H1 (cell line): ENCODE data around the gene GPC1. TPM values are rescaled to one million over a fixed set of nuclear protein-coding genes. Genes with fewer than 3 reads are reported as not detected.

Experiments
- CTCF ChIA-PET: fragments of 300-600 bp; sonication (Branson Sonifier 250); formaldehyde crosslinking; loops from one replicate; lab custom pipeline; 2021; ENCODE audit not compliant: partially characterized antibody; lab: Charles Lee
- POLR2A ChIA-PET: fragments of 300-600 bp; sonication (Branson Sonifier 250); formaldehyde crosslinking; loops from one replicate; lab custom pipeline; 2021; ENCODE audit warnings: inconsistent platforms; ENCODE audit not compliant: partially characterized antibody; lab: Charles Lee
- DNase-seq, 2 experiments: peaks; one replicate each; pipeline versions ENCODE4 v3.0.0 to v3.0.0-alpha.2; 2010 to 2022; ENCODE audit warnings: low spot score in 2 of 2, low read depth in 1 of 2, mixed read lengths in 1 of 2
- FAIRE-seq: peaks from 2 replicates; lab custom pipeline; 2011; peaks lifted over from hg19 to GRCh38; lab: Jason Lieb, UNC
- H2AFZ ChIP-seq: 2 replicates; pipeline ENCODE4 v1.8.1; 2012; ENCODE audit warnings: low read length, inconsistent platforms
- H2AK5ac ChIP-seq: 2 replicates; pipeline ENCODE4 v1.6.1; 2013; ENCODE audit warnings: low read depth, low read length
- H2BK120ac ChIP-seq: replicated peaks from 2 replicates; pipeline ENCODE3; 2013; ENCODE audit warnings: low read depth, low read length, inconsistent platforms
- H2BK12ac ChIP-seq: 2 replicates; pipeline ENCODE4 v1.6.1; 2013; ENCODE audit warnings: low read depth, low read length
- H2BK15ac ChIP-seq: 2 replicates; pipeline ENCODE4 v1.6.1; 2013; ENCODE audit warnings: low read length
- H2BK20ac ChIP-seq: 2 replicates; pipeline ENCODE4 v1.6.1; 2013; ENCODE audit warnings: low read length
- H2BK5ac ChIP-seq: 2 replicates; pipeline ENCODE4 v1.6.1; 2013; ENCODE audit warnings: low read depth, low read length
- H3K14ac ChIP-seq: 2 replicates; pipeline ENCODE4 v1.6.1; 2013; ENCODE audit warnings: inconsistent platforms; ENCODE audit not compliant: insufficient read length
- H3K18ac ChIP-seq: 2 replicates; pipeline ENCODE4 v1.6.1; 2013; ENCODE audit warnings: low read length; ENCODE audit errors: extremely low read depth
- H3K23ac ChIP-seq: 2 replicates; pipeline ENCODE4 v1.6.1; 2013; ENCODE audit warnings: inconsistent platforms; ENCODE audit not compliant: insufficient read length
- H3K23me2 ChIP-seq: 2 replicates; pipeline ENCODE4 v1.6.1; 2013; ENCODE audit warnings: low read depth, low read length
- H3K27ac ChIP-seq: 2 replicates; pipeline ENCODE4 v1.6.1; 2011; ENCODE audit warnings: low read depth, low read length, inconsistent platforms
- H3K27me3 ChIP-seq, 4 experiments: replicated peaks in 1 of 4; 1 replicate in 1 of 4; 2 replicates in 3 of 4; pipeline versions ENCODE4 v1.6.1 to v1.8.1; 2011 to 2013; ENCODE audit warnings: low read length in 3 of 4, mild to moderate bottlenecking in 3 of 4, inconsistent platforms in 2 of 4, mixed read lengths in 2 of 4, moderate library complexity in 1 of 4; ENCODE audit not compliant: control insufficient read depth in 3 of 4, insufficient read depth in 3 of 4; ENCODE audit errors: extremely low read depth in 1 of 4
- H3K36me3 ChIP-seq, 4 experiments: 2 replicates each; pipeline versions ENCODE4 v1.6.1 to v1.8.1; 2011 to 2013; ENCODE audit warnings: mild to moderate bottlenecking in 4 of 4, low read length in 3 of 4, moderate library complexity in 2 of 4, control low read depth in 1 of 4, inconsistent platforms in 1 of 4; ENCODE audit not compliant: insufficient read depth in 4 of 4, control insufficient read depth in 2 of 4
- H3K4ac ChIP-seq: replicated peaks from 2 replicates; pipeline ENCODE3; 2013; ENCODE audit warnings: low read length, low read depth, mixed read lengths, inconsistent platforms; ENCODE audit not compliant: insufficient read length
- H3K4me1 ChIP-seq, 4 experiments: replicated peaks in 1 of 4; 1 replicate in 1 of 4; 2 replicates in 3 of 4; pipeline versions ENCODE4 v1.6.1 to v1.8.1; 2011 to 2013; ENCODE audit warnings: low read length in 3 of 4, inconsistent platforms in 2 of 4, mixed read lengths in 1 of 4; ENCODE audit not compliant: insufficient read depth in 4 of 4, control insufficient read depth in 3 of 4
- H3K4me2 ChIP-seq, 2 experiments: 2 replicates each; pipeline versions ENCODE4 v1.6.1 to v1.8.1; 2011 to 2013; ENCODE audit warnings: low read depth in 2 of 2, low read length in 2 of 2, control low read depth in 1 of 2, inconsistent platforms in 1 of 2, mild to moderate bottlenecking in 1 of 2; ENCODE audit not compliant: insufficient read depth in 1 of 2
- H3K4me3 ChIP-seq, 4 experiments: fragments of 200-600, 300-600 bp in 1 of 4; sonication (generic), shearing (Covaris generic), sonication (Bioruptor Twin) in 1 of 4; 2 replicates each; pipeline versions ENCODE4 v1.5.1 to v1.8.1; 2011 to 2016; ENCODE audit warnings: low read length in 4 of 4, low read depth in 3 of 4, control low read depth in 2 of 4, inconsistent platforms in 2 of 4, mild to moderate bottlenecking in 2 of 4, mixed read lengths in 1 of 4, moderate library complexity in 1 of 4; ENCODE audit not compliant: insufficient read depth in 2 of 4; ENCODE audit errors: extremely low read depth in 1 of 4
- H3K56ac ChIP-seq: replicated peaks from 2 replicates; pipeline ENCODE3; 2013; ENCODE audit warnings: low read depth, mild to moderate bottlenecking, mixed read lengths, low read length, inconsistent platforms; ENCODE audit not compliant: insufficient read length
- H3K79me1 ChIP-seq: 2 replicates; pipeline ENCODE4 v1.6.1; 2013; ENCODE audit warnings: low read depth, low read length, control low read depth
- H3K79me2 ChIP-seq, 2 experiments: 2 replicates each; pipeline versions ENCODE4 v1.6.1 to v1.8.1; 2012 to 2013; ENCODE audit warnings: low read length in 2 of 2, mild to moderate bottlenecking in 2 of 2, inconsistent platforms in 1 of 2; ENCODE audit not compliant: insufficient read depth in 2 of 2, control insufficient read depth in 1 of 2
- H3K9ac ChIP-seq, 4 experiments: replicated peaks in 1 of 4; 1 replicate in 1 of 4; 2 replicates in 3 of 4; pipeline versions ENCODE4 v1.6.1 to v1.8.1; 2011 to 2013; ENCODE audit warnings: low read depth in 3 of 4, low read length in 3 of 4, control low read depth in 2 of 4, mild to moderate bottlenecking in 2 of 4, moderate library complexity in 2 of 4, inconsistent platforms in 1 of 4; ENCODE audit errors: extremely low read depth in 1 of 4
- H3K9me3 ChIP-seq, 2 experiments: 2 replicates each; pipeline versions ENCODE4 v1.6.1 to v1.8.1; 2012 to 2013; ENCODE audit warnings: mild to moderate bottlenecking in 2 of 2, moderate library complexity in 2 of 2, control low read depth in 1 of 2, inconsistent platforms in 1 of 2, low read depth in 1 of 2, low read length in 1 of 2, mixed read lengths in 1 of 2; ENCODE audit not compliant: insufficient read depth in 2 of 2
- H4K20me1 ChIP-seq, 2 experiments: replicated peaks in 1 of 2; 2 replicates each; pipeline versions ENCODE3 to v1.8.1; 2011 to 2013; ENCODE audit warnings: inconsistent platforms in 2 of 2, low read length in 2 of 2, mild to moderate bottlenecking in 1 of 2; ENCODE audit not compliant: insufficient read depth in 2 of 2, control insufficient read depth in 1 of 2
- H4K5ac ChIP-seq: 2 replicates; pipeline ENCODE4 v1.6.1; 2013; ENCODE audit warnings: low read length, low read depth, mixed read lengths, inconsistent platforms; ENCODE audit not compliant: insufficient read length
- H4K8ac ChIP-seq: 2 replicates; pipeline ENCODE4 v1.8.0; 2013; ENCODE audit warnings: mild to moderate bottlenecking, moderate library complexity, low read length, inconsistent platforms; ENCODE audit not compliant: insufficient read depth; ENCODE audit errors: extremely low read depth
- H4K91ac ChIP-seq: replicated peaks from 2 replicates; pipeline ENCODE3; 2013; ENCODE audit warnings: low read length, mixed read lengths, inconsistent platforms; ENCODE audit not compliant: insufficient read length
- GABPA ChIP-seq: IDR thresholded peaks from 2 replicates; pipeline ENCODE4 v1.6.1; 2011; ENCODE audit warnings: mild to moderate bottlenecking, low read length, moderate library complexity, borderline replicate concordance; ENCODE audit not compliant: insufficient read depth
- KDM1A ChIP-seq: fragments of 200-600, 300-600 bp; sonication (generic); IDR thresholded peaks from 2 replicates; pipeline ENCODE4 v1.7.1; 2016; ENCODE audit warnings: mild to moderate bottlenecking, low read length, borderline replicate concordance
- PHF8 ChIP-seq: fragments of 200-600 bp; sonication (generic); conservative IDR thresholded peaks from 2 replicates; pipeline ENCODE4 v1.7.1; 2012; ENCODE audit warnings: low read depth, mild to moderate bottlenecking, inconsistent platforms, low read length, moderate library complexity
- SIX5 ChIP-seq: IDR thresholded peaks from 2 replicates; pipeline ENCODE4 v1.6.1; 2011; ENCODE audit warnings: mild to moderate bottlenecking, low read depth, low read length
- WGBS, 2 experiments: shearing (Covaris generic) in 1 of 2; methylation state at CpG; one replicate each; pipeline versions ENCODE4 v1.1.6 to v1.1.7; 2013 to 2015; ENCODE audit warnings: low lambda C conversion rate in 2 of 2, mixed read lengths in 2 of 2, inconsistent platforms in 1 of 2, low coverage in 1 of 2, missing lambda C conversion rate in 1 of 2; ENCODE audit not compliant: insufficient replicate concordance in 2 of 2, insufficient coverage in 1 of 2, insufficient read length in 1 of 2; ENCODE audit errors: extremely low coverage in 1 of 2, missing lambda C conversion rate in 1 of 2; 5-methylcytosine and 5-hydroxymethylcytosine counted together
- polyA plus RNA-seq, 7 experiments: library from polyadenylated mRNA; depleted of rRNA in 3 of 7; stranded (reverse) in 5 of 7; unstranded in 2 of 7; fragments of >200 nt in 5 of 7; fragments of 200-250 nt in 2 of 7; gene quantifications; 1 replicate in 5 of 7; 2 replicates in 1 of 7; 4 replicates in 1 of 7; pipeline versions ENCODE4 v1.2.1 to v1.2.3, GENCODE V29; 2011 to 2013; ENCODE audit warnings: missing spikeins in 2 of 7, mixed read lengths in 2 of 7
- total RNA-seq: library from RNA; stranded (reverse); fragmentation: NEBNext Ultra II Directional; extraction: Animal tissue kit (Norgen Biotek cat#: 25700); gene quantifications from 2 replicates; pipeline ENCODE4 v1.2.1, GENCODE V29; 2021
- TF ChIP-seq, protein P1 (sequence below): IDR thresholded peaks from 2 replicates; pipeline ENCODE4 v1.6.1; 2012; ENCODE audit warnings: low read length, inconsistent platforms

The GPC1 gene
- total and polyA plus RNA-seq, 2 of the 8 experiments (the other 6 are each of a cell fraction or from before 2014, with no cell fraction given), result 21.9 to 28.3 TPM

DNA sequence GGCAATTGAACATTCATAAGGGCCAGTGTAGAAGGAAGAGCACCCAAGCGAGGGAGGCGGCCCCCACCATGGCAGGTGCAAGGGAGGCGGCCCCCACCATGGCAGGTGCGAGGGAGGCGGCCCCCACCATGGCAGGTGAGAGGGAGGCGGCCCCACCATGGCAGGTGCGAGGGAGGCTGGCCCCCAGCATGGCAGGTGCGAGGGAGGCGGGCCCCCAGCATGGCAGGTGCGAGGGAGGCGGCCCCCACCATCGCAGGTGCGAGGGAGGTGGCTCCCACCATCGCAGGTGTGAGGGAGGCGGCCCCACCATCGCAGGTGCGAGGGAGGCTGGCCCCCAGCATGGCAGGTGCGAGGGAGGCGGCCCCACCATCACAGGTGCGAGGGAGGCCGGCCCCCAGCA is 24.7 kb upstream of the GPC1 start:
- FAIRE-seq, result no peak
- POLR2A ChIA-PET, result no interaction called here
- TF ChIP-seq, protein P1, sequence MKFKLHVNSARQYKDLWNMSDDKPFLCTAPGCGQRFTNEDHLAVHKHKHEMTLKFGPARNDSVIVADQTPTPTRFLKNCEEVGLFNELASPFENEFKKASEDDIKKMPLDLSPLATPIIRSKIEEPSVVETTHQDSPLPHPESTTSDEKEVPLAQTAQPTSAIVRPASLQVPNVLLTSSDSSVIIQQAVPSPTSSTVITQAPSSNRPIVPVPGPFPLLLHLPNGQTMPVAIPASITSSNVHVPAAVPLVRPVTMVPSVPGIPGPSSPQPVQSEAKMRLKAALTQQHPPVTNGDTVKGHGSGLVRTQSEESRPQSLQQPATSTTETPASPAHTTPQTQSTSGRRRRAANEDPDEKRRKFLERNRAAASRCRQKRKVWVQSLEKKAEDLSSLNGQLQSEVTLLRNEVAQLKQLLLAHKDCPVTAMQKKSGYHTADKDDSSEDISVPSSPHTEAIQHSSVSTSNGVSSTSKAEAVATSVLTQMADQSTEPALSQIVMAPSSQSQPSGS, result no peak
- no peak for TF ChIP-seq SIX5
- TF ChIP-seq PHF8, result no peak
- no peak for TF ChIP-seq GABPA
- TF ChIP-seq KDM1A, result no peak

More for the DNA sequence above, 24.7 kb upstream of the GPC1 start:
- Histone ChIP-seq H3K14ac (no peak overlapping the region), H3K27me3 (no peaks in the 10 kb centered on the region), H3K4me3 (no peak overlapping the region), H3K79me1 (no peaks in the 10 kb centered on the region), H2AK5ac (no peak overlapping the region), H3K4me2 (no peak overlapping the region), H2BK20ac (no peak overlapping the region), H3K23ac (no peak overlapping the region), H4K91ac (no peak overlapping the region), H2AFZ (no peak overlapping the region), H3K36me3 (no peaks in the 10 kb centered on the region), H4K20me1 (no peaks in the 10 kb centered on the region), H2BK5ac (no peak overlapping the region), H4K8ac (no peak overlapping the region), H2BK12ac (no peak overlapping the region), H3K56ac (no peak overlapping the region), H2BK120ac (no peak overlapping the region), H2BK15ac (no peak overlapping the region), H3K27ac (no peak overlapping the region), H3K79me2 (no peaks in the 10 kb centered on the region), H3K4ac (no peak overlapping the region), H3K9me3 (no peaks in the 10 kb centered on the region), H3K4me1 (no peaks in the 10 kb centered on the region), H3K18ac (no peak overlapping the region), H3K9ac (no peak overlapping the region), H4K5ac (no peak overlapping the region), H3K23me2 (no peaks in the 10 kb centered on the region)
- CTCF ChIA-PET, result no interaction called here
- DNase-seq, result no peak
- WGBS, 2 experiments, result 86% methylated on average over 9 of the region's 21 CpGs; no CpG with 5 or more reads in 1 of the 2 experiments
